HG03045 (cell line): ENCODE results near the gene ASAP2.
"Not testable (repeated sequence)": the region's sequence is repeated elsewhere in the genome, so short reads cannot be mapped to it uniquely, and the experiment has no call there.

ENCODE experiments used
- ATAC-seq: cut with Tn5 transposase; IDR thresholded peaks from one replicate; pipeline ENCODE4 v1.9.1; 2021; ENCODE audit warnings: mild to moderate bottlenecking, moderate library complexity; ENCODE audit not compliant: unreplicated experiment

Gene ASAP2

DNA sequence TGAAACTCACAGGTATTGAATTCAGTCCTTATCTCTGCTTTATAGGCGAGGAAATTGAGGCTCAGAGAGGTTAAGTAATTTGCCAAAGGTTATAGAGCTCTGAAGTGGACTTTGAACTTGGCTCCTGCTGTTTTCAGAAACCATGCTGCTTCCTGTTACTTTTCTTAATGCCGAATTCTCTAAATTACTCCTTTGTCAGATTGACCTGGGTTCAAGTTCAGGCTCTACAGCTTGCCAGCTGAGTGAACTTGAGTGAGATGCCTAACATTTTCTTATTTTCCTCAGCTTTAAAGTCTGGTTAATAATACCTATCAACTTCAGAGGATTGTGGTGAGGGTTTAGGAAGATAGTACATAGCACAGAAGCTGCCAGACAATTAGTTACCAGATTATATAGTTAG, 3.4 kb downstream of the ASAP2 start:
- ATAC-seq: no peak

DNA sequence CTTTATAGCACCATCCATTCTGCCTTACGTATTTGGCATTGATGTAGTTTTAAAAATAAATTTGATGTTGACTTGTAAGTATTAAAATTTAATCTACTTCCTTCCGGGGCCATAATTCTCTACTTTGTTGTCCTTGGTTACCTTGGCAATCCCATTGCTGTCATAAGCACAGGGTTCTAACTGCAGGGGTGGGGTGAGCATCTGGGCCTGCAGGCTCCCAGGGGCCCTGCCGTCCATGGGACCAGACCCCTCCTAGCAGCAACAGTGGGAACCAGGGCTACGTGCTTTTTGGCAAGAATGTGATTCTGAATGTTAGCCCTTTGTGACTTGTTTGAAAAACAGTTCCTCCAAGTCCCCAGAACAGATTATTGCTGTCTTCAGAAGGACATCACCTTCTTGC, 4.9 kb downstream of the ASAP2 start:
- no peak for ATAC-seq

DNA sequence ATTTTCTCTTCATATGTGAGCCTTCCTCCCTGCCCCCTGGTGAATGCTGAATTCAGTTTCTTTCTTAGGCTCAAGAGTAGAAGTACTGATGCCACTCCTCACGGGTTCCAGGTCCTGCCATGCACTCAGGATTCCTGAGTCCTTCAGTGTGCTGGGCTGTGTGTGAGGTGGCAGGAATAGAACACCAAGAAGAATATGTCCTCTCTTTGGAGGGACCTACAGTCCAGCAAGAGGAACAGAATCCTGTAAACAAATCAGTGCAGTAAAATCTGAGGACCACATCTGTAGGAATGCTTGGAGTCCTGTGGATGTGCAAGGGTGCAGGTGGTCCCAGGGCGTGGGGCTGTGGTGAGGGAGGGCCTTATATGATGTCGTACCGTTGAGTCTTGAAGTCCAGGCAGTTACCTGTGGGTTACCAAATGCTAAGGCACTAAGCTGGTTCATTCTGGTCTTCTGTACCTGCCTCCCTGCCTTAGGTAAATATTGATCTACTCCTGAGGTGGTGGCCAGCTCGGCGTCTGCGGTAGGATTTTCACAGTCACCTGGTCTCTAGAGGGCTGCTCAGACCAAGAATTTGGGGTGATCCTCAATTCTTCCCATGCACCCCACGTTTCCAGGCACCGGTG, 5.5 kb downstream of the ASAP2 start:
- no peak for ATAC-seq

DNA sequence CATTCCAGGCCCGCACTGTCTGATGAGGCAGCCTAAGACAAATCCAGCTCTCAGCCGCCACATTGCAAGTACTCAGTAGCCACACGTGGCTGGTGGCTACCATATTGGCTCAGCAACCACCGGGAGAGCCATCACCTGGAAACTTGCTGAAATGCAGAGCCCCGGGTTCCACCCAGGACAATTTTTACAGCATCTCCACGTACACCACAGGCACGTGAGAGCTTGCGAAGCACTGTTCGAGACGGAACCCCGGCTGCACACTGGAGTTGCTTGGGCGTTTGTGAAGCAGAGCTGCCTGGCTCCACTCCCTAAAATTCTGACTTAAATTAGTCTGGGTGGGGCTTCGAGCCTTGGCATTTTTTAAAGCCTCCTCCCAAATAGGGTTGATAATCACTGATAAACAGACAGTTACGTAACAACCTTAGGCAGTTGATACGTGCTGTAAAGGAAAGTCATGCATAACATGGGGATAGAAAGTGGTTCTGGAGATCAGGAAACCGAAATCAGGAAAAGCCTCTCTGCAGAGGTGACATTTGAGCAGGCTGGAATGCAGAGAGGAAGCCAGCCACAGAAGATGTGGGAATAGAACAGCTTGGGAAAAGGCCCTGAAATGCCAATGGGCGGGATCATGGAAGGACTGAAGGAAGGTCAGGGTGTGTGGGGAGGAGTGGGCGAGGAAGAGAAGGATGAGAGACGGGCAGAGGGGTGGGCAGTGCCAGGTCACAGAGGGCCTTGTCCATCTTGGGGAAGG, 6.2 kb downstream of the ASAP2 start:
- ATAC-seq: no peak

DNA sequence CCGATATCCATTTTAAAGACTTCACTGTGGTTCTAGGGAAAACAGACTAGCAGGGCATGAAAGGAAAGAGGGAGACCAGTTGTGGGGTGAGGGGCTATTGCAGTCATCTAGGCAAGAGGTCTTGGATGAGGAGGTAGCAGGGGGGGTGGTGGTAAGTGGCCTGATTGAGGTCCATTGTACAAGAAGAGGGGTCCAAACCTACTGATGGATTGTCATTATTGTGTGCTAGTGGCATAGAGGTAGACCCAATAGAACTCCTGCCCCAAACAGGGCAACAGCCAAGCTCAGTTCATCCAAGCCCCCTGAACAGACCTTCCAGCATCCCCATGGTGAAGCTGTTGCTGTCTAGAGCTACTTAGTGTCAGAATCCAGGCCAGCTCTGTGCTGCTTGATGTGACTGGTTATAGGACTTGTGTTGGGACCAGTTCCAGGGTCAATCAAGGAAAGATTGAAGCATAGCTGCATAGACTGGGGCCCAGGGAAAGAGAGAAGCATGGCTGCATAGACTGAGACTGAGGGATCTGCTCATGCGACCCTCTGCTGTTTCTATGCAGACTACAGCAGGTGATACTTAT, 7.0 kb downstream of the ASAP2 start:
- no peak for ATAC-seq

DNA sequence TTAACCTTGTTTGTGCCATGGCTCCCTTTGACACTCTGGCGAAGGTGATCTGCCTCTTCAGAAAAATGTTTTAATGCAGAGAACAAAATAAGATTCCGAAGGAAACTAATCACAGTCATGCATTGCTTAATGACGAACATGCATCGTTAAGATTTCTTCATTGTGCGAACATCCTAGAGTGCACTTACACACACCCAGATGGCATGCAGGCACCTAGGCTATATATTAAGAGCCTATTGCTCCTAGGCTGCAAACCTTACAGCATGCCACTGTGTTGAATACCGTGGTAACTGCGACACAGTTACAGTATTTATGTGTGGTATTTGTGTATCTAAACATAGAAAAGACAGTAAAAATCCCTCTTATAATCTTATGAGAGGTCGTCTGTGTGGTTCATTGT, 8.3 kb downstream of the ASAP2 start:
- ATAC-seq: no peak

DNA sequence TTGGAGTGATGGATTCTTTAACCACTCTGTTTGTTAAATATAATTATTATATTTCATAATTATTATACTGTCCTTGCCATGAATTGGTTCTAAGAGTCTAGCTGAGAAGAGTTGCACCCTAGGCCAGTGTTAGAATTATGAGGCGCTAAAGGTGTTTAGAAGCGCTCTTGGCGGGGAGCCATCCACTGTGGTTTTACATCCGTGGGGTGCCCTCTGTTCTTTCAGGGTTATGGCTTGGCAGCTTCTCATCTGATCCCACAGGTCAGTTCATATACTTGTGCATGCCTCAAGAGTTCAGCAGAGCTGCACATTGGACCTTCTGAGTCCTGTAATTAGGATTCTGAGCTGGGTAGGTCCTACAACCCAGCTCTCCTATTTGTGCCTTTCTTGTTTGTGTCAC, 9.1 kb downstream of the ASAP2 start:
- no peak for ATAC-seq

DNA sequence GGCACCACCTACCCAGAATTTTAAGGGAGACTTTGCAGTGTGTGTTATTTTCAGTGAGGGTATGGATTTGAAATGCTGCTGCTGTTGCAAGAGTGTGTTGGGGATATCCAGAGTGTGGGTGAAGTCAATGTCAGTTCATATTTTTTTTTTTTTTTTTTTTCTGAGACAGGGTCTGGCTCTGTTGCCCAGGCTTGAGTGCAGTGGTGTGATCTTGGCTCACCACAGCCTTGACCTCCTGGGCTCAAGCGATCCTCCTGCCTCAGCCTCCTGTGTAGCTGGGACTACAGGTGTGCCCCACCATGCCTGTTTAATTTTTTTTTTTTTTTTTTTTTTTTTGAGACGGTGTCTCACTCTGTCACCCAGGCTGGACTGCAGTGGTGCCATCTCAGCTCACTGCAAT, 9.5 kb downstream of the ASAP2 start:
- not testable (repeated sequence) for ATAC-seq

DNA sequence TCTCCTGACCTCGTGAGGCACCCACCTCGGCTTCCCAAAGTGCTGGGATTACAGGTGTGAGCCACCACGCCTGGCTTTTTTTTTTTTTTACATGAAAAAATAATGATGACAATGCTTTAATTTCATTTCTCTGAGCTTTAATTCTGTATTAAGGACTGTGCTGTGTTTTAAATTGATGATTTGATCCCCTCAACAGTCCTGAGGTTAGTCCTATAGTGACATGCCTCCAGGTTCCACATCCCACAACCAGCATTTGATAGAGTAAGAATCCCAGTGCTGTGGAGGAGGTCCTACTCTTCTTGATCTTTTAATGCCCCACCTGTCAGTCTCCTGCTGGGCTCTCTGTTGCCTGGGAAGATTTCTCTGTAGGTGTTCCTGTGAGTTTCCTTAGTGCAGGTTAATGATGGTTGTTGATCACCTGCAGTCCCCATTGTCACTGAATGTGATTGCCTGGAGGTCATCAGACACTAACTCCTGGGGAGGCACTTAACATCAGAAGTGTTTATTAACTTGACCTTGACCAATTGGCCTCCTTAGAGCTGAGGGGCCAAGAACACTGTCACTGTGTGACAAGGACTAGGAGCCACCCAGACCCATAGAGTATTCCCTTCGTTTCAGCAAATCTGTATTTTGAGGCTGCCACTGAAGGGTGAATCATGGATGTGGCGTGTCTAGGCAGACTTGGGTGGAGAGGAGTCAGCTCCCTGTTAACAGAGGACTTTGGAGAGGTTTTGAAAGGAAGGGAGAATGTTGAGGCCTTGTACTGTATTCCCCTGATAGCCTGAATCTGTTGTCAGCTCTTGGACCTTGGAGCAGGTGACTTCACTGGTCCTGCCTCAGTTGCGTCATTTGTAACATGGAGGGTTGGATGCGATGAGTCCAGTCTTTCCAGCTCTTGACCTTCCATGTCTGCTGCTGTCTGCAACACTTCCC, 11.5 kb downstream of the ASAP2 start:
- ATAC-seq: no peak

DNA sequence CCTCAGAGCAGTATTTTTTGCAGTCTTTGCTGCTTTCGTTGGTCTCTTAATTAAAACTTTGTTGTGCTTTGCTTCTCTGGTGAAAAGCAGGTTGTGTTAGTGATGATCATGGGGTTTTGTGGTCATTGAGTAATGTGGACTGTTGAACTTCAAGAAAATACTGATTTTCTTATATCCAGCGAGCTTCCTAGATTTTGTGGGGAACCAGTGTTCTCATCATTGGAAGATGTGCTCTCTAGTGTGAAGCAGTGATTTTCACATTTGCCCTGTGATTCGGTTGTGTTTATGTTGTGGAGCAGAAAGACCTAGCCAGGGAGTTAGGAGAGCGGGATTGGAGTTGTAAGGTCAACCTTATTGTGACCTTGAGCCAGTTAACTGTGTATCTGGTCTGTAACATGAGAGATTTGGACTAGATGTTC, 12.4 kb downstream of the ASAP2 start:
- ATAC-seq: no peak

DNA sequence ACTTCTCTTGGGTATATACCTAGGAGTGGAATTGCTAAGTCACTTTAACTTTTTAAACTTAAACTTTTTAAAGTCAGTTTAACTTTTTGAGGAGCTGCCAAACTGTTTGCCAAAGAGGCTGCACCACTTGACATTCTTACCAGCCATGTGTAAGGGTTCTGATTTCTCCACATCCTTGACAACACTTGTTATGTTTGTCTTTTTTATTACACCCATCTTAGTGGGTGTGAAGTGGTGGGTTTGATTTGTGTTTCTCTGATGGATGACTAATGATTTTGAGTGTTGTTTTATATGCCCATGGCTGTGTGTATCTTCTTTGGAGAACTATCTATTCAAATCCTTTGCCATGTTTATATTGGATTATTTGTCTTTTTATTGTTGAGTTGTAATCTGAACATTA, 13.6 kb downstream of the ASAP2 start:
- ATAC-seq: no peak

DNA sequence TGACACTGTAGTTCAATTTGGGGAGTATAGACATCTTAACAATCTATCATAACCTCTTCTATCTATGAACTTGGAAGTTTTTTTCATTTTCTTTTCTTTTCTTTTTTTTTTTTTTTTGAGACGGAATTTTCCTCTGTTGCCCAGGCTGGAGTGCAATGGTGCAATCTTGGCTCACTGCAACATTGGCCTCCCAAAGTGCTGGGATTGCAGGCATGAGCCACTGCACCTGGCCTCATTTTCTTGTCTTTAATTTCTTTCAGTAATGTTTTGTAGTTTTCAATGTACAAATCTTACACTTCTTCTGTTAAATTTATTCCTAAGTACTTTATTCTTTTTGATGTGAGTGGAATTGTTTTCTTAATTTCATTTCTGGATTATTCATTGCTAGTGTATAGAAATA, 14.6 kb downstream of the ASAP2 start:
- no peak for ATAC-seq

DNA sequence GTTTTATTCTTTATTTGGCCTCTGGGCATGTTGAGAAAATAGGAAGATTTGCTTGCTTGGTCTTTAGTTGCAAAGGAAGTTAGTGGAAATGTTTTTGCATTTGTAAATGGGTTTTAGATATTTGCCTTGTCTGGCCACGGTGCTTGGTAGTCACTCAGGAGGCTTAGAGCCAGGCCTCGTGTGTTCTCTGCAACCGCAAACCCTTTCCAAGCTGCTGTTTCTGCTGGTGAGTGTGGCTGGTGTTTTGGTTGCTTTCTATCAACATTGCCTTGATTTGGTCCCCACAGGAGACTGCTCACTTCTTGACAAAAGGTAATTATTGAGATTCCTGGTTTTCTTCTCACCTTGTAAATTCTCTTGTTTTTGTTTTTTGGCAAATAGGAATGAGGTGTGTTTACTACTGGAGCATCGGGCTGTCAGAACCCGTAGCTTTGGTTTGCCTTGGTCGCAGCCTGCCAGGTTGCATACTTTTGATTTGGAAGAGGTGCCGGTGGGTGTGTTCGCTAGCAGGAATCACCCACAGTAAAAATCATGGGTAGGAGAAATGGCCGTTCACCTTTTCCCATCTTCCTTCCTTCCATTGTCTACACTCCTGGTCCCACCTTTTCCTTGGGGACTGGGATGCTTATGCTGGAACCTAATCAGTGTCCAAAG, 15.8 kb downstream of the ASAP2 start:
- no peak for ATAC-seq

DNA sequence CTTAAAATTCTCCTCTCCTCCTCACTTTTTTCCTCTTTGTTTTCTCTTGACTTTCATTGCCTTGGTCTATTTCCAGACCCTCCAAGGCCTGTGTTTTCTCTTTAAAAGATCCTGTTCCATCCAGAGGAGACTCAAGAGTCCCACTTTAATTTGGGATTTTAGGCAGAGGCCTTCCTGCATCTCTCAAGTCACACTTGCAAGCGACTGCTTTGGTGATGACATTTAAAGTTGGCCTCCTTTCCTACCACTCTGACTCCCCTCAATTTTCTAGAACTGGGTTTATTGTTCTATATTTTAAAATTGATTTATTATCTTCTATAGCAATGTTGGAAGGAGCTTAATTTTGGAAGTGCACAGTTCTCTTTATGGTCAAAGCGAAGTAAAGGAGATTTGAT, 16.3 kb downstream of the ASAP2 start:
- ATAC-seq: no peak

DNA sequence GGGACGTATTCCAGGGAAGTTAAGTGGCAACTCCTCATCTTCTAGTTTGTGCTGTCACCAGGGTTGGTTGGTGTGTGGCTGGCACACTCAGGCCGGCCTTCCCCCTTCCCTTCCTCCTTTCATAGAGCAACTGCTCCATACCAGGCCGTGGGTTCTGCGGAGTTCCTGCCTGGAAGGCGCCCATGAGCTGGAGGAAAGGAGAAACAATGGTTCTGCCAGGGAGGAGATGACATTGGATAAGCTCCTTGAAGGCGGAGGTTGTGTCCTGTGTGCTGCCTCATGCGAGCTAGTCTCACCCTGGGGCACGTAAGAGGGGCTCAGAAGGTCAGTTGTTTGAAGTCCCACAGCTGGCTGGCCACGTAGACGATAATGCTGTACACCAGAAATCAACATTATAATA, 19.2 kb downstream of the ASAP2 start:
- no peak for ATAC-seq

DNA sequence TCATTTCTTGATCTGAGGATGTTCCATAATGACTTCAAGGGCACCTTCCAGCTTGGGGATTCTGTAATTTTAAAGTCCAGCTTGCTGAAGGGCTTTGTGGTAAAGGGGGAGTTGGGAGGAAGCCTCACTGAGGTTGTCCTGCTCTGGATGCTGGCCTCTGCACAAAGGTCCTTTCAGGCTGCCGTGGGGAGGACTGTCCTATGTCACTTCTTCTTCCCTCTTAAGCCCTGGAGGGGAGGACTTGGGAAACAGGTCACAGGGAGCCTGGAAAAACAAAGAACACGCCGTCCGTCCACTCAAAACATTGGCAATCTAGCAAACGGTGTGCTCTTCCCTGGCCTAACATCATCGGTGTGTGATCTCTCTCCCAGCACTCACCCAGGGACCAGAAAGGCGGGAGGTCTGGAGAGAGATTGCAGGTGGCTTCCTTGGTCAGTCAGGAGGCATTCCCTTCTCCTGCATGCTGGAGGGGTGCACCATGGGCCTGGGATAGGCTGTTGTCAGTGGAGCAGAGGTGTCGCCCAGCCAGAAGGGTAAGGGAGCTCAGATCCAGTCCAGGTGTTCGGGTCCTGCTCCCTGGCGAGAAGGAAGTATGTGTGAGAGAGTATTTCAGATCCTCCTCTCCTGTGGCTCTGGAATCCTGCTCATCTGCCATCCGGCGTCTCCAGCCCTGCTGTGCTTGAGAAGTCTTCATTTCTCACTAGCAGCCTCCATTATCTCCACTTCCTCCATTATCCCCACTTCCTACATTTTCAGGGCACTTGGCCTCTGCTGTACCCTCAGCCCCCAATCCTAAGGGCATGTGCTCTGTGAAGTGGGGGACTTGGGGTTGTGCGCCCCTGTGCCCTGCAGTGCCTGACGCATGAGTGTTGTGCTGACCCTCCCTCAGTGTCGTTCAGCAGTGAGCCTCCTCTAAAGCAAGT, 20.1 kb downstream of the ASAP2 start:
- ATAC-seq: no peak

DNA sequence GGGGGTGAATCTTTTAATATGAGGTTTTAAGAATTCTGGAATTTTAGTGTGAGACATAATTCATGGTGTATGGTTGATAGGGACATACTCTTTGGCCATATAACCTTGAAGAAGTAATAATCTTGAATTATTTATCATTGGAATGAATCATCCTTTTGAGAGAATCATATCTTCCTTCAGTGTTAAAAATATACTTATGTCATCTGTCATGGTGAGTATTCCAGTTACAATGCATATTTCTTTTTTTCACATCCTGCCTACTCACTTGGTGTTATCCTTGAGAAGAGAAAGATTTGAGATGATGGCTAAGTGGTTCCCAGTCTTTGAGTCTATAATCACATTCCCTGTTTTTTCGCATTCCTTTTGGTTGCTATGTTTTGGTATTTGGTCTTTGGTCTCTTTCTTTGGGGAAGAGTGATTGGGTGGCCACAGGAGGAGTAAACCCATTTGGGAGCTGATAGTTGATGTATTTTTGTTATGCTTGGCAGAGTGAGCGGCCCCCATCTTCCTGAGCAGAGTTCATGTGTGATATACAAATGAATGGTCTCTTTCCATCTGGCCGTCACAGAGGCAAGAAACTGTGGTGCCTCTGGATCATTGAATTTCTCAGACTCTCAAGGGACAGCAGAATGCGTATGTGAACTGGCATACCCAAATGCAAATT, 21.6 kb downstream of the ASAP2 start:
- ATAC-seq: no peak

DNA sequence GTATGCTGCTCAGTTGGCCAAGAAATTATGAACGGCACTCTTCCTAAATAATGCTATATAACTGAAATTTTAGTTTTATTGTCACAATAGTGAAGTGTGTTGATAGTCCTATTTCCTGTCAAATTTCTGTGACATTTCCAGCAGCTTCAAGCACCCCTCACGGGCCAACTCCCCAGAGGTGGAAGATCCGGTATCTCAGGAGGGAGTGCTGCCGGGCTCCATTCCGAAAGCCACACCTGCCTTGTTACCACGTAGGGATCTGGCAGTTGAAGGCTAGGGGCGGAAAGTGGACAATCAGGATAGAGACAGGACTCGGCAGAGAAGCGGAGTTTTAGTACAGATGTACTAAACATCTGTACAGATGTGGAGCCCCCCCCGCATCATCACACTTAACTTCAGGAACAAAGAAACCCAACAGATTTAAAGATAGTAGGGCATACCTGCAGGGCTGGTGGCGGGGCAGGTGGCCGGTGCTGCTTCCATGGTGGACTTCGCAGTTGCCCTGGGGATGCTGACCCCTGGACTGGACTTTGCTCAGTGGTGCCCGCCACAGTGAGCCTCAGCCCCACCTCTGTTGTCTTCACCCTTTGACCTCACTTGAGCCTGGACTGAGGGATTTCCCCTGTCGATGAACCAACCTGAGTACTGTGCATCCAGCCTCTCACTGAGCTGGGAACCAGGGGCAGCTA, 22.3 kb downstream of the ASAP2 start:
- ATAC-seq: no peak

DNA sequence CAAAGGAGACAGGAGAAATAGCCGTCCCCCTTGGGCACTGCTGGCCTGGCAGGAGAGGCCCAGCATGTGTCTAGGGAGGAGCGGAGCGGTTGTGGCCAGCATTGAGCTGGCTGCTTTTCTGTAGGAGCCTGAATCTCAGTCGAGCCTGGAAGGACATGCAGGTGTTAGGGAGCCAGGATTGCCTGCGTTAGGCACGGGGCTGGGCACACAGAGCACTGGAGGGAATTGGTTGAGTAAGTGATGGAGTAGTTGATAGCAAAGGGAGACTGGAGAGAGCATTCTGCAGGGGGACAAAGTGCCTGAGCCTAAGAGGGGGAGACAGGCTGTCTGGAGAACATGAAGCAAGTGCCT, 22.8 kb downstream of the ASAP2 start:
- no peak for ATAC-seq
